K562 (cell line): ENCODE measurements around the gene PAN2. TPM values are rescaled to one million over a fixed set of nuclear protein-coding genes. Genes with fewer than 3 reads are reported as not detected.

Experiments used
- BHLHE40 ChIP-seq: IDR thresholded peaks from 2 replicates; pipeline ENCODE4 v1.6.1; 2011; ENCODE audit warnings: low read length, improper control_type of control experiment
- C11orf30 ChIP-seq: fragments of 450-650 bp; IDR thresholded peaks from 2 replicates; pipeline ENCODE4 v1.6.1; 2016; ENCODE audit warnings: low read depth, mild to moderate bottlenecking
- ESRRB ChIP-seq: fragments of 250-450 bp; sonication (Bioruptor Pico); IDR thresholded peaks from 2 replicates; pipeline ENCODE4 v1.5.0; 2020; ENCODE audit warnings: mild to moderate bottlenecking, moderate library complexity, borderline replicate concordance
- GTF3C2 ChIP-seq: IDR thresholded peaks from 3 replicates; pipeline ENCODE4 v1.6.1; 2011; ENCODE audit warnings: borderline replicate concordance, mild to moderate bottlenecking, moderate library complexity; ENCODE audit not compliant: insufficient read length; ENCODE audit errors: extremely low read depth
- HCFC1 ChIP-seq: IDR thresholded peaks from 2 replicates; pipeline ENCODE4 v1.6.1; 2012; ENCODE audit warnings: low read depth, low read length, improper control_type of control experiment
- HMG20B ChIP-seq: fragments of 250-450 bp; sonication (Bioruptor Pico); IDR thresholded peaks from 2 replicates; pipeline ENCODE4 v1.5.0; 2021; ENCODE audit warnings: mild to moderate bottlenecking
- HNRNPH1 ChIP-seq: fragments of 200-400 bp; formaldehyde crosslinking; optimal IDR thresholded peaks from 2 replicates; pipeline ENCODE3; 2017; ENCODE audit warnings: low read depth, mild to moderate bottlenecking, low read length, moderate library complexity
- JUNB ChIP-seq: fragments of 450-650 bp; formaldehyde crosslinking; conservative IDR thresholded peaks from 2 replicates; pipeline ENCODE4 v1.4.0; 2020; ENCODE audit warnings: mild to moderate bottlenecking
- KDM4B ChIP-seq, 2 experiments: fragments of 450-650 bp in 1 of 2; sonication (generic) in 1 of 2; IDR thresholded peaks; 2 replicates each; pipeline ENCODE4 v1.6.1; 2016 to 2017; ENCODE audit warnings: borderline replicate concordance in 2 of 2, antibody characterized with exemption in 1 of 2, low read depth in 1 of 2, mild to moderate bottlenecking in 1 of 2
- KLF13 ChIP-seq: fragments of 450-650 bp; IDR thresholded peaks from 2 replicates; pipeline ENCODE4 v1.6.1; 2016; ENCODE audit warnings: missing genetic modification characterization, low read depth, mild to moderate bottlenecking, missing compliant biosample characterization, moderate library complexity, borderline replicate concordance
- RBM17 ChIP-seq: fragments of 200-400 bp; formaldehyde crosslinking; IDR thresholded peaks from 2 replicates; pipeline ENCODE4 v1.6.1; 2017; ENCODE audit warnings: low read depth, mild to moderate bottlenecking, low read length, borderline replicate concordance
- RBM39 ChIP-seq: fragments of 200-400 bp; formaldehyde crosslinking; optimal IDR thresholded peaks from 2 replicates; pipeline ENCODE3; 2018; ENCODE audit warnings: low read depth, low read length
- SAFB ChIP-seq: fragments of 200-400 bp; formaldehyde crosslinking; IDR thresholded peaks from 2 replicates; pipeline ENCODE4 v1.6.1; 2017; ENCODE audit warnings: low read depth, low read length, borderline replicate concordance
- SMARCC2 ChIP-seq: fragments of 450-650 bp; IDR thresholded peaks from 2 replicates; pipeline ENCODE4 v1.6.1; 2017; ENCODE audit warnings: antibody characterized with exemption, moderate library complexity, mild to moderate bottlenecking, low read depth
- SNIP1 ChIP-seq: fragments of 450-650 bp; IDR thresholded peaks from 2 replicates; pipeline ENCODE4 v1.7.1; 2017; ENCODE audit warnings: low read depth, mild to moderate bottlenecking
- STAG1 ChIP-seq: sonication (generic); formaldehyde crosslinking; IDR thresholded peaks from 2 replicates; pipeline ENCODE4 v1.5.0; 2020; ENCODE audit warnings: missing genetic modification reagents, borderline replicate concordance
- ZNF253 ChIP-seq: fragments of 250-450 bp; sonication (Bioruptor Pico); conservative IDR thresholded peaks from 2 replicates; pipeline ENCODE4 v1.6.1; 2021; ENCODE audit warnings: mild to moderate bottlenecking
- ZNF695 ChIP-seq: fragments of 450-650 bp; formaldehyde crosslinking; IDR thresholded peaks from 2 replicates; pipeline ENCODE4 v1.4.0; 2020; ENCODE audit warnings: mild to moderate bottlenecking, moderate library complexity
- polyA plus RNA-seq, 8 experiments: library from polyadenylated mRNA; depleted of rRNA in 4 of 8; stranded (reverse) in 5 of 8; unstranded in 3 of 8; fragments of >200 nt; fragmentation: Nextera tagmentation in 2 of 8; fragmentation: Illumina TruSeq in 1 of 8; extraction: Ambion mirVana in 2 of 8; extraction: Trizol in 1 of 8; gene quantifications; 2 replicates each; pipeline versions ENCODE4 v1.2.1 to v1.2.3, GENCODE V29; 2011 to 2014; ENCODE audit warnings: inconsistent platforms in 1 of 8, missing spikeins in 1 of 8
- total RNA-seq, 7 experiments: library from RNA; depleted of rRNA in 6 of 7; stranded (reverse); fragments of >200 nt in 6 of 7; fragmentation: Illumina TruSeq in 2 of 7; extraction: Trizol in 2 of 7; gene quantifications; 2 replicates each; pipeline versions ENCODE4 v1.2.1 to v1.2.3, GENCODE V29; 2011 to 2021; ENCODE audit warnings: low replicate concordance in 1 of 7
- TF ChIP-seq, protein P1 (sequence below), 2 experiments: IDR thresholded peaks; 2 replicates each; pipeline ENCODE4 v1.6.1; 2012; ENCODE audit warnings: improper control_type of control experiment in 2 of 2, low read depth in 2 of 2, low read length in 2 of 2, borderline replicate concordance in 1 of 2
- TF ChIP-seq, protein P2 (sequence below): sonication (generic); IDR thresholded peaks from 2 replicates; pipeline ENCODE4 v1.6.1; 2016
- TF ChIP-seq, protein P3 (sequence below): fragments of 250-450 bp; sonication (Bioruptor Pico); IDR thresholded peaks from 2 replicates; pipeline ENCODE4 v1.9.0; 2021; ENCODE audit warnings: mild to moderate bottlenecking

The PAN2 gene
- total and polyA plus RNA-seq, 9 of the 15 experiments (the other 6 are each of a cell fraction or from before 2014, with no cell fraction given) = 15.0 to 66.1 (median 25.9) TPM

- no peak for TF ChIP-seq GTF3C2
- TF ChIP-seq HNRNPH1 = no peak
- TF ChIP-seq STAG1 = no peak
- TF ChIP-seq HMG20B (CRISPR knock-in tag) = no peak
- TF ChIP-seq RBM39 = no peak
- TF ChIP-seq HCFC1 = peak; percentile 87
- peak; percentile 31; the same call in 1 of the 2 replicates for TF ChIP-seq BHLHE40
- TF ChIP-seq SAFB = no peak
- TF ChIP-seq, protein P1, sequence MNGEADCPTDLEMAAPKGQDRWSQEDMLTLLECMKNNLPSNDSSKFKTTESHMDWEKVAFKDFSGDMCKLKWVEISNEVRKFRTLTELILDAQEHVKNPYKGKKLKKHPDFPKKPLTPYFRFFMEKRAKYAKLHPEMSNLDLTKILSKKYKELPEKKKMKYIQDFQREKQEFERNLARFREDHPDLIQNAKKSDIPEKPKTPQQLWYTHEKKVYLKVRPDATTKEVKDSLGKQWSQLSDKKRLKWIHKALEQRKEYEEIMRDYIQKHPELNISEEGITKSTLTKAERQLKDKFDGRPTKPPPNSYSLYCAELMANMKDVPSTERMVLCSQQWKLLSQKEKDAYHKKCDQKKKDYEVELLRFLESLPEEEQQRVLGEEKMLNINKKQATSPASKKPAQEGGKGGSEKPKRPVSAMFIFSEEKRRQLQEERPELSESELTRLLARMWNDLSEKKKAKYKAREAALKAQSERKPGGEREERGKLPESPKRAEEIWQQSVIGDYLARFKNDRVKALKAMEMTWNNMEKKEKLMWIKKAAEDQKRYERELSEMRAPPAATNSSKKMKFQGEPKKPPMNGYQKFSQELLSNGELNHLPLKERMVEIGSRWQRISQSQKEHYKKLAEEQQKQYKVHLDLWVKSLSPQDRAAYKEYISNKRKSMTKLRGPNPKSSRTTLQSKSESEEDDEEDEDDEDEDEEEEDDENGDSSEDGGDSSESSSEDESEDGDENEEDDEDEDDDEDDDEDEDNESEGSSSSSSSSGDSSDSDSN (IDR thresholded peaks at IDR 0.05; ENCODE audit: borderline replicate concordance in 1 of 2, low read depth in 2 of 2, low read length in 2 of 2) = 0 out of 4 replicates have a peak, but pooled peaks have one; percentile 29 to 56
- TF ChIP-seq, protein P2, sequence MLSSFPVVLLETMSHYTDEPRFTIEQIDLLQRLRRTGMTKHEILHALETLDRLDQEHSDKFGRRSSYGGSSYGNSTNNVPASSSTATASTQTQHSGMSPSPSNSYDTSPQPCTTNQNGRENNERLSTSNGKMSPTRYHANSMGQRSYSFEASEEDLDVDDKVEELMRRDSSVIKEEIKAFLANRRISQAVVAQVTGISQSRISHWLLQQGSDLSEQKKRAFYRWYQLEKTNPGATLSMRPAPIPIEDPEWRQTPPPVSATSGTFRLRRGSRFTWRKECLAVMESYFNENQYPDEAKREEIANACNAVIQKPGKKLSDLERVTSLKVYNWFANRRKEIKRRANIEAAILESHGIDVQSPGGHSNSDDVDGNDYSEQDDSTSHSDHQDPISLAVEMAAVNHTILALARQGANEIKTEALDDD = no peak
- TF ChIP-seq, protein P3, sequence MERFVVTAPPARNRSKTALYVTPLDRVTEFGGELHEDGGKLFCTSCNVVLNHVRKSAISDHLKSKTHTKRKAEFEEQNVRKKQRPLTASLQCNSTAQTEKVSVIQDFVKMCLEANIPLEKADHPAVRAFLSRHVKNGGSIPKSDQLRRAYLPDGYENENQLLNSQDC = no peak
- TF ChIP-seq ESRRB = no peak
- TF ChIP-seq C11orf30 = 0 out of 2 replicates have a peak, but pooled peaks have one; percentile 12
- no peak for TF ChIP-seq KDM4B (IDR thresholded peaks at IDR 0.05; ENCODE audit: borderline replicate concordance in 2 of 2, low read depth in 1 of 2)
- no peak for TF ChIP-seq ZNF695
- no peak for TF ChIP-seq ZNF253 (CRISPR knock-in tag)
- no peak for TF ChIP-seq KLF13 (tag)
- TF ChIP-seq JUNB (CRISPR knock-in tag) = no peak
- no peak for TF ChIP-seq RBM17
- no peak for TF ChIP-seq SMARCC2
- no peak for TF ChIP-seq SNIP1
Measured at GRCh38 chr12:56266693-56267442, 66.9 kb downstream of the PAN2 start, which contains the start of gene COQ10A (continued).
